Measurements from ENCODE around the gene FAM72A.
"Not testable (repeated sequence)": the region's sequence is repeated elsewhere in the genome, so short reads cannot be mapped to it uniquely, and the experiment has no call there.

DNA sequence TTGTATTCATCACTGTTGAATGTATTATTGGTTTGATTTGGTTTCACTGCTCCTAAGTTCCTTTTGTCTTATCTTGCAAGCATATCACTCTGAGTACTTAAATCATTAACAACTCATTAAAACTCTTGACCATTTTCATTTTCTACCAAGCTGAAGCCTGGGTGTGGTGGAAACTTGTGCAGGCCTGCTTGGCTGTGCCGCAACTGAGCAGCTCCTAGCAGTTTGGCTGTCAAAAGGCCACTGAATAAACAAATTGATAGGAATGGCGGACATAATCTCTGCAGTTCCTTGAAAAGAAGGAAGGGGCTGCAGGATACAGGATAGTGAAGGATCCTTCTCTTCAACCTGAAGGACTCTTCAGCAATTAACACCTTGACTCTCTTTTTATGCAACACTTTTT lies 26.6 kb upstream of the FAM72A start:
- TF ChIP-seq, protein P1, sequence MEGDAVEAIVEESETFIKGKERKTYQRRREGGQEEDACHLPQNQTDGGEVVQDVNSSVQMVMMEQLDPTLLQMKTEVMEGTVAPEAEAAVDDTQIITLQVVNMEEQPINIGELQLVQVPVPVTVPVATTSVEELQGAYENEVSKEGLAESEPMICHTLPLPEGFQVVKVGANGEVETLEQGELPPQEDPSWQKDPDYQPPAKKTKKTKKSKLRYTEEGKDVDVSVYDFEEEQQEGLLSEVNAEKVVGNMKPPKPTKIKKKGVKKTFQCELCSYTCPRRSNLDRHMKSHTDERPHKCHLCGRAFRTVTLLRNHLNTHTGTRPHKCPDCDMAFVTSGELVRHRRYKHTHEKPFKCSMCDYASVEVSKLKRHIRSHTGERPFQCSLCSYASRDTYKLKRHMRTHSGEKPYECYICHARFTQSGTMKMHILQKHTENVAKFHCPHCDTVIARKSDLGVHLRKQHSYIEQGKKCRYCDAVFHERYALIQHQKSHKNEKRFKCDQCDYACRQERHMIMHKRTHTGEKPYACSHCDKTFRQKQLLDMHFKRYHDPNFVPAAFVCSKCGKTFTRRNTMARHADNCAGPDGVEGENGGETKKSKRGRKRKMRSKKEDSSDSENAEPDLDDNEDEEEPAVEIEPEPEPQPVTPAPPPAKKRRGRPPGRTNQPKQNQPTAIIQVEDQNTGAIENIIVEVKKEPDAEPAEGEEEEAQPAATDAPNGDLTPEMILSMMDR (IDR thresholded peaks at IDR 0.05) = not testable (repeated sequence)
- TF ChIP-seq POLR2AphosphoS5 (IDR thresholded peaks at IDR 0.05; ENCODE audit: low read depth, low read length); RFX5 (IDR thresholded peaks at IDR 0.05; ENCODE audit: low read length); GABPA (IDR thresholded peaks at IDR 0.05; ENCODE audit: low read depth): not testable (repeated sequence)
- TF ChIP-seq, protein P2, sequence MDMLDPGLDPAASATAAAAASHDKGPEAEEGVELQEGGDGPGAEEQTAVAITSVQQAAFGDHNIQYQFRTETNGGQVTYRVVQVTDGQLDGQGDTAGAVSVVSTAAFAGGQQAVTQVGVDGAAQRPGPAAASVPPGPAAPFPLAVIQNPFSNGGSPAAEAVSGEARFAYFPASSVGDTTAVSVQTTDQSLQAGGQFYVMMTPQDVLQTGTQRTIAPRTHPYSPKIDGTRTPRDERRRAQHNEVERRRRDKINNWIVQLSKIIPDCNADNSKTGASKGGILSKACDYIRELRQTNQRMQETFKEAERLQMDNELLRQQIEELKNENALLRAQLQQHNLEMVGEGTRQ (IDR thresholded peaks at IDR 0.05; ENCODE audit: borderline replicate concordance, low read depth, low read length) = not testable (repeated sequence)
